HTERT RPE-1 (cell line): ENCODE results near the gene NOSTRIN.
"Not testable (repeated sequence)": the region's sequence is repeated elsewhere in the genome, so short reads cannot be mapped to it uniquely, and the experiment has no call there.

Experiments
- in situ Hi-C: fragments of 300-500 bp; cut with MboI; formaldehyde crosslinking; loops from 4 replicates; pipeline ENCODE4 v1.14.3; 2020; ENCODE audit warnings: low sequenced_read_pairs

NOSTRIN gene

GRCh38 chr2:168787782-168788376 is 14.6 kb upstream of the NOSTRIN start:
- in situ Hi-C loops = no loop called here

- in situ Hi-C loops = no loop called here
These were observed 12.7 kb upstream of the NOSTRIN start for GRCh38 chr2:168789776-168790175.

- in situ Hi-C loops = no loop called here
These were observed 12.1 kb upstream of the NOSTRIN start for GRCh38 chr2:168790226-168790902.

GRCh38 chr2:168791140-168791539 is 11.3 kb upstream of the NOSTRIN start:
- in situ Hi-C loops = not testable (repeated sequence)

- in situ Hi-C loops = no loop called here
These were observed 8.8 kb upstream of the NOSTRIN start for GRCh38 chr2:168793596-168793995.

GRCh38 chr2:168794968-168795367 is 7.5 kb upstream of the NOSTRIN start:
- in situ Hi-C loops = no loop called here

GRCh38 chr2:168796090-168796577 is 6.3 kb upstream of the NOSTRIN start:
- in situ Hi-C loops = no loop called here

- in situ Hi-C loops = no loop called here
These were observed 5.7 kb upstream of the NOSTRIN start for GRCh38 chr2:168796583-168797285.

- in situ Hi-C loops = no loop called here
These were observed 5.2 kb upstream of the NOSTRIN start for GRCh38 chr2:168797286-168797655.

- in situ Hi-C loops = no loop called here
These were observed 4.2 kb upstream of the NOSTRIN start for GRCh38 chr2:168798076-168798887.

GRCh38 chr2:168798888-168799410 is 3.5 kb upstream of the NOSTRIN start:
- in situ Hi-C loops = no loop called here

- in situ Hi-C loops = no loop called here
These were observed 966 bp upstream of the NOSTRIN start for GRCh38 chr2:168801471-168801870.

GRCh38 chr2:168802859-168803725 is 655 bp downstream of the NOSTRIN start:
- in situ Hi-C loops = no loop called here

- in situ Hi-C loops = no loop called here
These were observed 1.8 kb downstream of the NOSTRIN start for GRCh38 chr2:168804214-168804613.

- in situ Hi-C loops = no loop called here
These were observed 3.2 kb downstream of the NOSTRIN start for GRCh38 chr2:168805615-168806014.

GRCh38 chr2:168809537-168809936 is 7.1 kb downstream of the NOSTRIN start:
- in situ Hi-C loops = no loop called here

GRCh38 chr2:168810235-168810634 is 7.8 kb downstream of the NOSTRIN start:
- in situ Hi-C loops = no loop called here

GRCh38 chr2:168811696-168812095 is 9.3 kb downstream of the NOSTRIN start:
- in situ Hi-C loops = no loop called here

- in situ Hi-C loops = no loop called here
These were observed 11.6 kb downstream of the NOSTRIN start for GRCh38 chr2:168814046-168814445.
